ENCODE results near the gene CENPA.

CENPA gene

DNA sequence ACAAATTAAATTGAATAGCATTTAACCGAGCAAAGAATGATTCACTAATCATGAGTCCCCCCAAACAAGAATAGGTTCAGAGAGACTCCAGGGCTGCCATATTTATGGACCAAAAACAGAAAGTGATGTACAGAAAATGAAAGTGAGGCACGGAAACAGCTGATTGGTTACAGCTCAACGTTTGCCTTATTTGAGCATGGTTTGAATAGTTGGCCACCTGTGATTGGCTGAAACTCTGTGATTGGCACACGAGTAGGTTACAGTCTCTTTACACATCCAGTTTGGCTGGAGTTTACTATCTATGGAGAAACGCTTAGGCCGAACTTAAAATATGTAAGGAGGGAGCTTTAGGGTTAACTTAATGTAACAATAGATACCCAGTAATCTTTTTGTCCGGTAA is 35.1 kb downstream of the CENPA start:
- Histone ChIP-seq H3K9me3 (ENCODE audit: control insufficient read depth, low read length) (no peaks in the 10 kb centered on the region), H3K4me3 (ENCODE audit: low read length) (no peak overlapping the region), H3K27me3 (replicated peaks; ENCODE audit: control insufficient read depth, insufficient read depth, low read length) (peaks cover 40% of the 10 kb centered on the region), H3K36me3 (ENCODE audit: control insufficient read depth, insufficient read depth, low read length, severe bottlenecking) (no peaks in the 10 kb centered on the region), H3K9ac (ENCODE audit: low read length) (no peak overlapping the region), H3K4me1 (ENCODE audit: control insufficient read depth, insufficient read depth, low read length) (no peaks in the 10 kb centered on the region)
- no peak for DNase-seq (ENCODE audit: low read depth)

GRCh38 chr2:26822877-26823276 is 37.0 kb downstream of the CENPA start:
- Histone ChIP-seq H3K4me3 (ENCODE audit: low read length) (no peak overlapping the region), H3K9ac (ENCODE audit: low read length) (no peak overlapping the region), H3K9me3 (ENCODE audit: control insufficient read depth, low read length) (no peaks in the 10 kb centered on the region), H3K27me3 (replicated peaks; ENCODE audit: control insufficient read depth, insufficient read depth, low read length) (peaks cover 30% of the 10 kb centered on the region), H3K36me3 (ENCODE audit: control insufficient read depth, insufficient read depth, low read length, severe bottlenecking) (no peaks in the 10 kb centered on the region), H3K4me1 (ENCODE audit: control insufficient read depth, insufficient read depth, low read length) (no peaks in the 10 kb centered on the region)
- no peak for DNase-seq (ENCODE audit: low read depth)

- peak; percentile 57 for DNase-seq (ENCODE audit: low read depth)
- Histone ChIP-seq H3K4me3 (ENCODE audit: low read length) (no peak overlapping the region), H3K27me3 (replicated peaks; ENCODE audit: control insufficient read depth, insufficient read depth, low read length) (peaks cover 69% of the 10 kb centered on the region), H3K36me3 (ENCODE audit: control insufficient read depth, insufficient read depth, low read length, severe bottlenecking) (no peaks in the 10 kb centered on the region), H3K4me1 (ENCODE audit: control insufficient read depth, insufficient read depth, low read length) (no peaks in the 10 kb centered on the region), H3K9ac (ENCODE audit: low read length) (no peak overlapping the region), H3K9me3 (ENCODE audit: control insufficient read depth, low read length) (no peaks in the 10 kb centered on the region)
Observed at GRCh38 chr2:26838121-26838906, 52.5 kb downstream of the CENPA start.

- no peak for DNase-seq (ENCODE audit: low read depth)
- Histone ChIP-seq H3K27me3 (replicated peaks; ENCODE audit: control insufficient read depth, insufficient read depth, low read length) (peaks cover 72% of the 10 kb centered on the region), H3K36me3 (ENCODE audit: control insufficient read depth, insufficient read depth, low read length, severe bottlenecking) (no peaks in the 10 kb centered on the region), H3K9ac (ENCODE audit: low read length) (no peak overlapping the region), H3K4me1 (ENCODE audit: control insufficient read depth, insufficient read depth, low read length) (no peaks in the 10 kb centered on the region), H3K9me3 (ENCODE audit: control insufficient read depth, low read length) (no peaks in the 10 kb centered on the region), H3K4me3 (ENCODE audit: low read length) (no peak overlapping the region)
Observed at GRCh38 chr2:26840937-26841610, 55.2 kb downstream of the CENPA start.

DNA sequence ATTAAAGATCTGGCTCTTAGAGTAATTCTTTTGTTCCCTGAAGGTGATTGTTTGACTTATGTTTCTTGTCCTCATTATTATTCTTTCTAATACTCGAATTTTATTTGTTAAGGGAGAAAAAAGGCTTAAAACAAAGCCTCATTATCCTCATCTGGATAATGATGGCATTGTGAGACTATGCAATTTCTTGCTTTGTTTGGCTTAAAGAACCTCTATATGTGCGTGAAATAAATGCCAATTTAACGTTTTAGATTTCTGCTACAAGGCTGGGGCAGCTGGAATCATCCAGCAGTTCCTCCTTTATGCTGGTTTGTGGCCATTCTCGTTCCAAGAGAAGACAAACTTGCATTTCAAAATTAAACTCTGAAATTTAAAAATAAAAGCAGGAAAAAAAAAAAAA is 57.2 kb downstream of the CENPA start:
- no peak overlapping the region for H3K9ac ChIP-seq (ENCODE audit: low read length)
- no peak for DNase-seq (ENCODE audit: low read depth)
- H3K36me3 ChIP-seq (ENCODE audit: control insufficient read depth, insufficient read depth, low read length, severe bottlenecking), result no peaks in the 10 kb centered on the region
- H3K9me3 ChIP-seq (ENCODE audit: control insufficient read depth, low read length), result no peaks in the 10 kb centered on the region
- no peaks in the 10 kb centered on the region for H3K4me1 ChIP-seq (ENCODE audit: control insufficient read depth, insufficient read depth, low read length)
- peaks cover 73% of the 10 kb centered on the region for H3K27me3 ChIP-seq (replicated peaks; ENCODE audit: control insufficient read depth, insufficient read depth, low read length)
- no peak overlapping the region for H3K4me3 ChIP-seq (ENCODE audit: low read length)

All from adipocyte (in vitro differentiated cells).